Medulla oblongata (tissue), 1 donor: ENCODE data around the gene KRT10.
"Not testable (repeated sequence)": the region's sequence is repeated elsewhere in the genome, so short reads cannot be mapped to it uniquely, and the experiment has no call there.

Experiments
- DNase-seq: peaks from one replicate; pipeline ENCODE4 v3.0.0-alpha.2; 2015; ENCODE audit errors: extremely low spot score

The KRT10 gene

DNA sequence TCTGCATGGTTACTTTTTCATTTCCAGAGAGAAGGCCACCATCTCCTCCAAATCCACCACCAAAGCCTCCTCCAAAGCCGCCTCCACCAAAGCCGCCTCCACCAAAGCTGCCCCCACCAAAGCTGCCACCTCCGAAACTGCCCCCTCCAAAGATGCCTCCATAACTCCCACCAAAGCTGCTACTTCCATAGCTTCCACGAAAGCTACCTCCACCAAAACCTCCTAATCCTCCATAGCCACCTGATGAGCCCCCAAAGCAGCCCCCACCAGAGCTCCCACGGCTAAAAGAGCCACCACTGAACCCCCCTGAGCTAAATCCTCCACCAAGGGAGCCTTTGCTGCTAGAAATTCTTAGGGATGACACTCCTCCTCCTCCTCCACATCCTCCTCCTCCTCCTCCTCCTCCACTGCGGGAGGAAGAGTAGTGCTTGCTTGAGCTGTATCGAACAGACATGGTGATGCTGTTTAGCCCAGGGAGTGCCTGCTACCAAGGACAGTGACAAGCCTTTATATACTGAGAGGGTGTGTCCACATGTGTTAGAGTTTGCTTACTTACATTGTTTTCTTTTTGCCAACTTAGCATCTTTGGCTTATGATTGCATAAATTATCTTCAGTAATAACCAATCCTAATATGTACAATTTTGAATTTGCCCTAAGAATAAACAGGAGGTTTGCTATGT is at the start of gene KRT10:
TSS of gene KRT10 (minus strand) at position 483 of the 681 bp plus-strand sequence. CDS start at position 454, 29 bp downstream.
- DNase-seq = no peak

DNA sequence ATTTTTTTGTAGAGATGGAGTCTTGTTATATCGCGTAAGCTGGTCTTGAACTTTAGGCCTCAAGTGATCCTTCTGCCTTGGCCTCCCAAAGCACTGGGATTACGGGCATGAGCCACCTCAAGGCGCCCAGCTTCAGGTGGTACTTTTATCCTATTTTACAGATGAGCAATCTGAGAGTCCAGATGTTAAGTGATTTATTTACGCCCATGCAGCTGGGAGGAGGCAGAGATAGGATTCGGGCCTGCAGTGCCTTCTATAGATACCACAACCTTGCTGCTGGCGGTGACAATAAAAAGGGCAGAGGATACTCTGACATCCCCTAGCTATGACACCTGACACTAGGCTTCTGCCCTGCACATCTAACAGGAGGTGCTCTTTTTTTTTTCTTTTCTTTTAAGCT is 48.9 kb upstream of the KRT10 start:
- DNase-seq = no peak

DNA sequence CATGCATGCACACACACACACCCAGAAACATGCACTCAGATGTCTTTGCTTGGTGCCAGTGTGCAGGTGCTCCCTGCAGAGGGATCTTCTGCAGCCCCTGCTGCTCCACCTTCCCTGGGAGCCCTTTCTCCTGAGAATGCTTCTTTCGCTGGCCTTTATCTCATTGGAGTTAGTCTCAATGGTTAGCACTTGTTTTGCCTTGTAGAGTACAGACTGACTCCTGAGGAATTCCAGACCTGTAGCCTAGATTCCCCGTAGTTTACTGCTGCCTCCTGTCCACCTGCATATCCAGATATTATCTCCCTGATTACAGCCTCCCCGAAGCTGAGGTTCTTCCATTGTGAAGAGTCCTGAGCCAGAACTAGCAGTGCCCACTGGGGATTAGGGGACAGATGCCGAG is 47.7 kb upstream of the KRT10 start:
- no peak for DNase-seq

DNA sequence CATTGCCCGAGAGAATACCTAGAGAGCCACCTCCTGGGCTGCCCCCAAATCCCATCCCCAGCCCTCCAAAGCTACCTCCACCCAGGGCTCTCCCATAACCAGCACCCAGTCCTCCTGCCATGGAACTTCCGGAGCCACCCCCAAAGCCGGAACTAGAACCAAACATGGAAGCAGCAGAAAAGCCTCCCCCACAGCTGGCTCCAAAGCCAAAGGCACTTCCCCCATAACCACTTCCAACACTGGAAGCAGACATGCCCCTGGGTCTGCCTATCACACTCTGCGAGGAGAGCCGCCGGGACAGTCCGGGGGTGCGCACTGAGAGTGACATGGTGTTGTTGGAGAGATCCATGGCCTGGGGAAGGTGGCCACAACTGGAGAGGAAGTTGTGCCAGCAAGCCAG is 44.4 kb upstream of the KRT10 start, which contains the start of gene KRT12:
TSS of gene KRT12 (minus strand) at position 386 of the 400 bp plus-strand sequence. CDS start at position 349, 37 bp downstream.
- no peak for DNase-seq

DNA sequence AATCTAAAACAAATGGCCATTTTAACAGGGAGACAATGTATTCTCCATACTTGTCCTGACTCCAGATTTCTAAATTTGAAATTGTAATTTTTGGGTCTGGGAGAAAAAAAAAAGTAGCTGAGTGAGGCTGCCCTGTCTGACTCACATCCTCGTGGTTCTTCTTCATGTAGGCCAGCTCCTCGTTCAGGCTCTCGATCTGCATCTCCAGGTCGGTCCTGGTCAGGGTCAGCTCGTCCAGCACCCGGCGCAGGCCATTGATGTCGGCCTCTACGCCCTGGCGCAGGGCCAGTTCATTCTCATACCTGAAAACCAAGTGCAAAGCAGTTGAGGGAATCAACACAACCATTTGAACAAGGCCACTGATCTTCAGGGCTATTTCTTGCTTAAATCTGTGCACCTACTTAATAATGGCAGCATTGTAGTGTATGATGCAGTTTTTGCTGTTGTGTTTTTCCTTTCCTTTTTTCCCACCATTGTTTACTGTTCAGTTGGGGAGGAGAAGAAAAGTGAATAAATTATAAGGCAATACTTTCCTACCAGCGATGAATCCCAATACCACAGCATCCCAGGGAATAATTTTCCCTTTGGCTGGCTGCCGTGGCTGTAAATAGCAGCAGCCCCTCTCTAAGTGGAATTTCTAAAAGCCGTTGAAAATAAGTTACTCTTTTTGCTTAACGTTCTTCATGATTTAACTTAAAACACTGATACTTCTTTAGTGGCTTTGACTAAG is 42.4 kb upstream of the KRT10 start:
- DNase-seq = no peak

DNA sequence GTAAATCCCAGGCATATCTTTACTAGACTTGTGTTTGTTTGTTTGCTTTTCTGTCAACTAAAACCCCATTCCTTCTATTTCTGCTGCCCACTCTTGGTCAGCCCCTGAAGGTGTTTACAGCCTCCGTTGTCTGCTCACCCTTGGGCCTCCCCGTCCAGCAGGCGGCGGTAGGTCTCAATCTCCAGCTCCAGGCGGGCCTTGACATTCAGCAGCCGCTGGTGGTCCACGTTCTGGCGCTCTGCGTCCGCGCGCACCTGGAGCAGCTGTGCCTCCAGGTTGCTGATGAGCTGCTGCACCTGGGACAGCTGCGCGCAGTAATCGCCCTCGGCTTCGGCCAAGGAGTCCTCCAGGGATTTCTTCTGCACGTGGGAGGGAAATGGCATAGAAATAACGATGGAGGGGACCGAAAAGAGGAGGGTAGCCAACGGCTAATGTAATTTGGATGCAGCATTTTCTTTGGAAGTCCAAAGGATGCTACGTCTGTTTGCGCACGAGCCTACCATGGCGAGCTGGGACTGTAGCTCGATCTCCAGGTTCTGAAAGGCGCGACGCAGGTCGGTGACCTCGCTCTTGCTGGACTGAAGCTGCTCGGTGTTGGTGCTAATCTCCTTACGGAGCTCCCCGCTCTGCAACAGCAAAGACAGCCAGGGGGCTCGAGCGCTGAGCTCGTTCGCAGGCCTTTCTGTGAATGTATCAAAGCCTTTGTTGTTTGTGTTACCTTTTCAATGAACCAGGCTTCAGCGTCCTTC is 40.7 kb upstream of the KRT10 start:
- DNase-seq = no peak

DNA sequence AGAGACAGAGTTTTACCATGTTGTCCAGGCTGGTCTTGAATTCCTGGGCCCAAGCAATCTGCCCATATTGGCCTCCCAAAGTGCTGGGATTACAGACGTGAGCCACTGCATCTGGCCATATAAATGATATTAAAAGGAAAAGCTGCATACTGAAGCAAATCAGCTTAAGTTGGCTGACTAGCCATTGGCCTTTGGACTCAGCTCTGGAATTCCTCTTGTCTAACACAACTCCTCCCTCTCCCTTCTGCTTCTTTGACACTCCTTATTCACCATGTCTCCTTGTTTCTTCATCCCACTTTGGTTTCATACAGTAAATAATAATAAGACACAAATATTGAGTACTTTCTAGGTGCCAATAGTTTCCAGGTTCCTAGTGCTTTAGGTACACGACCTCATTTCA is 37.1 kb upstream of the KRT10 start:
- DNase-seq = no peak

DNA sequence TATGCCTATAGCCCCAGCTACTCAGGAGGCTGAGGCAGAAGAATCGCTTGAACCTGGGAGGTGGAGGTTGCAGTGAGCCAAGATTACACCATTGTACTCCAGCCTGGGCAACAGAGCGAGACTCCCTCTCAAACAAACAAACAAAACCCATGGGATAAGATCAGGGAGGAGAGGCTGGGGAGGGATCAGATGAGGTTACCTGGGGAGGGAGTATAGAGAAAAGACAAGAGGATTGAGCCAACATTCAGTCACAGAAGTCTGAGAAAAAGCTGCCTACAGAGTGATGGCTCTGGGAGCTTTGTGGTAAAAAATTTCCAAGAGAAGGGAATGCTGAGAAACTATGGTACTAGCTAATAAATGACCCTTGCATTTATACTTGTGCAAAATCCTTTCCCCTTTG is 36.3 kb upstream of the KRT10 start:
- DNase-seq = not testable (repeated sequence)

DNA sequence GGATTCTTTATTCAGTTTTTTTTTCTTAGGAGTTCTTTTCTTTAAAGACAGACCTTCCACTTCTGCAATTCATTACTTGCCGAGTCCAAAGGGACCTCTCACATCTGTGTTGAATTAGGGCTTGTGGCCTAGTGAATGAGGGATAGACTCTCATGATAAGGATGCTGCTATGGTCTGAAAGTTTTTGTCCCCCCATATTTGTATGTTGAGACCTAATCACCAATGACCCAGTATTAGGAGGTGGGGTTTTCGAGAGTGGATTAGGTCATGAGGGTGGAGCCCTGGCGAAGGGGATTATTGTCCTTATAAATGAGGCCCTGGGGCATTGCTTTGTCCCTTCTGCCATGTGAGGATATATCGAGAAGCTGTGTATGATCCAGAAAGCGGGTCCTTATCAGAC is 35.1 kb upstream of the KRT10 start:
- no peak for DNase-seq

DNA sequence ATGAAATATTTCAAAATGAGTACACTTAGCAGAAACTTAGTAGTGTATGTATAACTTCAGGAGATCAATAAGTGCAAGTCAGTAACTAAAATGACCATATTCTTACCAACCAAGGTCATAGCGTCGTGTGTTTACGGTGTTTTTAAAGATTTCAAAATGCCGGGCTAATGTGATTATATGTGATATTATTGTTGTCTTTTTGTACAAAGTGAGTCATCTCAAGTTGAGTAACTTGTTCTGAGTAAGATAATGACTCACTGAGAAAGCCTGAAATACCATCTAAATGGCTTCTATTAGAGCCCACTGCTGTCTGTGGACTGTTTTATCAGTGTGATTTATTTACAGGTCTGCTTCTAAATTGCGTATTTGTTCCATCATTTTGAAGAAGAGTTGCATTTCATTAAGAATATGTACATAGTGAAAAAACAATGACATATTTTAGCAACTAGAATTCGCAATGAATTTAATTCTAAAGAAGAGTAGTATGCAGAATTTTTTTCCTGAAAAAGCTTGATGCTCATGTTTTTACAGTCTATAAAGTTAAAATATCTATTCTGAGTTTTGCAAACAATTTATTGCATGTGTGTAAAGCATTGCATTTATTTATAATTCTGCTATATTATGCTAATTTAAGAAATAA is 31.9 kb upstream of the KRT10 start:
- DNase-seq = no peak

DNA sequence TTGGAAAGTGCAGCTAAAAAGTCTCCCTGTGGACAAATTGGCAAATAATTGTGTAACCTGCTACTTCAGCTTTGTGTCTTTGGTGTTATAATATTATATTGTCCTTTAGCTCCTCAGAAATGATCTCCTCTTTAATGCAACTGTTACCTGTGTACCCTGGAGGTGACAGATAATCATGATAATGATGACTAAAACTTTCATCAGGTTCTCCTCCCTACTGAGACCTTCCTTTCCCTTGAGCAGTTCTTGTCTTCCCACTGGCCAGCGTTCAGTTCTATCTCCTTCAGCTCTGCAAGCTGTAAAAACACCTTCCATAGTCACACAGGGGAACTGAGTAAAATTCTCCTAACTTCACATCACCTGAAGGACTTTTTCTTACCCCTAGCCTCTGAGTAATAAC is 29.9 kb upstream of the KRT10 start:
- DNase-seq = no peak

DNA sequence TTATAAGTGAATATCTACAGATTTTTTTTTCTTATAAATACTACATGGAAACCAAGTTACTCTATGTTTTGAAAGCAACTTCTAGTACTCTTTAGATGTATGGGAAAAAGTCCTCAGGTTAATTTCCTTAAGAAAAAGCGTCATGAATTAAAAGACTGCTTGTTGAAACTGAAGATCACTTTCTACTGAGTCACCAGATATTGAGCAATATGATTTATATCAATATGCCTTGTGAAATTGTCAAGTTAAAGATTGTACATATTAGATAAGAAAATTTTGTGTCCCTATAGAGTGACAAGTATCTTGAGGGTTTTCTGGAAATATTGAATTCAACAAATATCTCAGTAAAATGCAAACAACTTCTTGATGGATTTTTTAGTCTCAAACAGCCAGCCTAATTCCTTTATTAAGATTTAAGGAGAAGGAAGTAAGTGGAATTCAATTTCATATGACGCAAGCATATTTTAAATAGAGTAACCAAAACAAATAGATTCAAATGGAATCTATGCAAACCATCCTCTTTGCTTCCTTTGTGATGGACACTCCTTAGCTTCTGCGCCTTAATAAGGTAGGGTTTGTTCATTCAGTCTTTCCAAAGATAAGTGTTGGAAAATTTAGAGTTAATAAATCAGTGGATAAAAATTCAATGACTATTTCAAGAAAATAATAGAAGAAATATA is 28.0 kb upstream of the KRT10 start:
- no peak for DNase-seq

DNA sequence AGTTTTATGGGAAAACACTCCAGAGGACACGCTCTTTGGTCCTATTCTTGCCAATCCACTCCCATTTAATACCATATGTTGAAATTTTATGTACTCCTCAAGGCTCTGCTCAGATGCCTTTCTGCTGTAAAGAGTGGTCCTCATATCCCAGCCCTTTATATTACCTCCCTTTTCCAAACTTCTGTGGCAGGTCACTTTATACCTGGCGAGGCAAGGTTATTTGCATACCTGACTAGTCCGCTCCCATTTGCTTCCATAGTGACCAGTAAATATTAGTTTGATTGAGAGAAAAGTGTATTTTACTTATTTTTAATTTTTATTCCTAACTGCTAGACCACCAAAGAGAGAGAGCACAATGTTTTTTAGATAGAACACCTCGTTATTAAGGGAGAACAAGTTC is 27.3 kb upstream of the KRT10 start:
- no peak for DNase-seq

DNA sequence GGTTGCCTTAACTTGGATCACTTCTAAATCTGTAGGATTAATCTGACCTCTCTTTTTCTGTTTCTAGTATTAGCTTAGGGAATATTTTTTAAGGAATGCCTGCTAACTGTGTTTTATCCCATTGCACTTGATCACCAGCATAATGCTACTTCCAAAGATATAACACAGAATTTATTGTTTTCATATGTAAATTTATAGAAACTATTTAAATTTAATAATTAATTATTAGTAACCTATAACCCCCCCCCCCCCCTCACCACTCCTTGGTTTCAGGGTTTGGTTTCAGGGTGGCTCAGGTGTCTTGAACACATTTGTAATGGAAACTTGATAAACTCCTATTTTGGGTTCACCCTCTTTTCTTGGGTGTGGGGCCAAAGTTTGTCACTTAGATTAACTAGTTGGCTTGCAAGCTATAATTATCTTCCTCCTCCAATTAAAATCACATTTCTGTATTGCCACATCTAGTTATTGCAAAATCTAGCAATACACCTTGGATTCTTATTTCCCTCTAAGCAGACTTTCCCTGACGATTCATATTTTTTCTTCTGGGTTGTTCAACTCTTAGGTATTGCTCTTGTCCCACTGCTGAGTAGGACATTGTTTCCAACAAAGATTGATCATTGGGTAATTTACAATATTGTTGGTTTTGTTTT is 26.3 kb upstream of the KRT10 start:
- DNase-seq = no peak

DNA sequence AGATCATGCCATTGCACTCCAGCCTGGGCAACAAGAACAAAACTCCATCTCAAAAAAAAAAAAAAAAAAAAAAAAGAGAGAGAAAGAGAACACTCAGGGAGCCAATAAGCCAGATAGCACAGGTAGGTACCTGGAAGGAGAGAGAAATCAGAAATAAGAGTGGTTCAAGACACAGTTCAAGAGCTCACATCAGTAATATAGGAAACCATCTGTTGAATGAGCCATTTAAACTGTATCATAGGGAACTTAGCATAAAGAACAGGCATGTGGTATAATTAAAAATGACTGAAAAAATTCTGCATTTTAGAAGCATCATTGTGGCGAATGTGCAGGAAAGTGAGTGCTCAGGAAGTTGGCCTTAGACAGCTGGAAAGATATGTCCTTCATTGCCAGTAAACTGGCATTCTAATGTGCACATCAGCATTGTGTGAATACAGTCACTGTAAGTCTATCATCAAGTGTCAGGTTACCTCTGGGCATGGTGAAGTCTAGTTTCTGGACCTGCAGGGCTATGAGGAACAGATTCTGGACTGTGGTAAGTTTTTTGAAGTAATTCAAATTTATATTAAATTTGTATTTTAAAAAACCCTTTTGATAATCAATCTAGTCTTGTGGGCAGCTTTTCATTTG is 24.2 kb upstream of the KRT10 start:
- DNase-seq = no peak

DNA sequence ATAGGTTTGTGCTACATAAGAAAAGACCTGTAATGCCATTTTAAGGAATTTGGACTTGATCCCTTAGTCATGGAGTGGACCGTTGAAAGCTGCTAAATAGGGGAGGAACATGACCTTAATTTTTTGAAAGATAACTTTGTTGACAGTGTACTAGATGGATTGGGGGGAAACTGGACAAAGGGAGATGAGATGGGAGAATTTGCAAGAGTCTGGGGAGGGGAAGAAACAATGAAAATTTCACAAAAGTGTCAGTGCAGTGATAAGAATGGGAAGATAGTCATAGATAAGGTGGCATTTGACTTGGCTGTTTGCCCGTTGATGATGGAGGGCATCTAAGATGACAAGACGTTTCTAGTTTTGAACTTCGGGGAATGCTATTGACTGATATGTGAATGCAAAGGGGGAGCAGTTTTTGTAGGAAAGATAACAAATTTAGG is 22.3 kb upstream of the KRT10 start:
- DNase-seq = no peak

DNA sequence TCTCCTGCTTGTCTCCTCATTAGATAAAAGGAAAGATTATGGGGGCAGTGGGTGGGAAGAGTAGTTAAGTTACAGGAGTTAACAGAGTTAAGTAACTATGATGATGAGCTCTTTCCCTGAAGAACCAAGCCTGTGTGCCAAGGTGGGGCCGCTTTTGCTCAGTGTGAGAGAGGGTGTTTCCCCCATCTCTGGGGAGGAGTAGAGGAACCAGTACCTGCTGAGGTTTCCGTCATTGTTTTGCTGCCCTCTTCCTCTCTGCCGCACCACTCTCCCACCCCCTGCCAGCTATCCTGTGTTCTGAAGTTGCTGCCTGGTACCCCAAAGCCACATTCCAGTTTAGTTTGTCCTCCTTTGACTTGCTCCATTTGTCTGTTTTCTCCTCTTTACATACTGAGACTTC is 20.8 kb upstream of the KRT10 start:
- DNase-seq = no peak

DNA sequence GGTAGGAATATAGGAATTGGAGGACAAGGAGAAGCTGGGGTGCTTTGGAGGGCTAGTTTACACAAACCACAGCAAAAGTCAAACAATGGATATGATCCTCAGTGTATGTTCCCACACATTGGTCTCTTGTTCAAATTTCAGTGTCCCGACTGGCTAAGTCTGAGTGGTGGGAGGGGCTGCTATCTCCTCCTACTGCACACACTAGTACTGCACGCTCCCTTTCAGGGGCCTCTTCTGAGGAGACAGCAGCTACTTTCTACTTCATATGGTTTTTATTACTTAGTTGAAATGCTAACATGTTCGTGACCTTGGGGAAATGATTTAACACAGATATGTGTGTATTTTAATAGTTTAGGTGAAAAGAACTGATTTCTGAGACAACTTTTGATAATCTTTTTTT is 18.8 kb upstream of the KRT10 start:
- DNase-seq = no peak

DNA sequence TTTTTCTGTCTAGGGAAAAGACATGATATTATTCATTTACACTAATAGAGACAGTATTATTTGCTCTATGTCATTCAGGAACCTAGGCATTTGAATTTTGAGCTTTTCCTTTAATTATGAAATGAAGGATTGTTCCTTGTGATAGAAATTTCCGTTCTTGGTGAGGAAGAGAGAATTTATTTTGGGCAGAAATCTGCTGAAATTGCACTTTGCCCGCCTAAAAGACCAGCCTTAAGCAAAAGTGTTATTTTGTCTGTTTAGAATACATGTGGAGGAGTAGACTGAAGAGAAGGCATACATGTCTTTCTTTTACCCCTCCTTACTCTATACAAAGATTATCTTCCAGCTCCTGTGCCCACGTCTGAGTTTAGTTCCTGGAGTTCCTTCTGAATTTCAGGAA is 16.8 kb upstream of the KRT10 start:
- no peak for DNase-seq

DNA sequence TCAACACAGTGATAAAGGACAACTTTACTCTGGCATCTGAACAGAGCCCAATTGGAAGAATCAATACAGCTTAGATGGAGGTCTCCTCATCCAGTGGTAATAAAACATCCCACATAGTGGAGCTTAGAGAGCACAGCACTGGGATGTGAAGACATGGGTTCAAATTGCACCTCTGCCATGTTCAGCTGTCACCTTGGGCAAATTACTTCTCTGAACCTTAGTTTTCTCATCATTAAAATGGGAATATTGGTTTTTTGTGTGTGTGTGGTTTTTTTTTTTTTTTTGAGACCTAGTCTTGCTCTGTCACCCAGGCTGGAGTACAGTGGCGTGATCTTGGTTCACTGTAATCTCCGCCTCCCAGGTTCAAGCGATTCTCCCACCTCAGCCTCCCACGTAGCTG is 13.6 kb upstream of the KRT10 start:
- no peak for DNase-seq

DNA sequence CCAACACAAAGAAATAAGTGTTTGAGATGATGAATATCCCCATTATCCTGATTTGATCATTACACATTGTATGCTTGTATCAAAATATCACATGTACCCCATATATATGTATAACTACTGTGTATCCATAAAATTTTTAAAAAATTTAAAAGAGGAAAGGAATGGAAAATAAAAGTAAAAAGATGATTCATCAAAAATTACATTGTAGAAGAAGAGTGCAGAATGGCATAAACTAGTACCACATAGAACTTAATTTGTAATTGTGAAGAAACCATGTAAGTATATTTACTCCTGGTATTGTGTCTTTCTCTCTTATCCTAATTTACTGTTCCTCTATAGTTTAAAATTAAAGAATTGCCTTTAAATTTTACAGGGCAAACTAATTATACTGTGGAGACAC is 11.5 kb upstream of the KRT10 start:
- no peak for DNase-seq
